ENCODE results near the gene REX1BD.
A peak's percentile ranks its signal among the peaks of the same experiment; 100 is the strongest.

The REX1BD gene

GRCh38 chr19:18593367-18594095 lies 4.9 kb downstream of the REX1BD start:
- no peak overlapping the region for H2AFZ ChIP-seq
- H3K27ac ChIP-seq: no peak overlapping the region
- no peak overlapping the region for H3K4me2 ChIP-seq (ENCODE audit: low read length)
- H3K9ac ChIP-seq: no peak overlapping the region
- H3K27me3 ChIP-seq (ENCODE audit: control insufficient read depth, insufficient read depth, low read length): no peaks in the 10 kb centered on the region
- peaks cover 5% of the 10 kb centered on the region for H3K4me1 ChIP-seq
- no peak overlapping the region for H3K4me3 ChIP-seq (ENCODE audit: low read depth, low read length)
- no peaks in the 10 kb centered on the region for H3K79me2 ChIP-seq
- no peaks in the 10 kb centered on the region for H3K9me3 ChIP-seq (ENCODE audit: control insufficient read depth, low read length)
- H3K36me3 ChIP-seq (ENCODE audit: control insufficient read depth, insufficient read depth, low read length): no peaks in the 10 kb centered on the region
- TF ChIP-seq CTCF (IDR thresholded peaks at IDR 0.05): no peak

DNA sequence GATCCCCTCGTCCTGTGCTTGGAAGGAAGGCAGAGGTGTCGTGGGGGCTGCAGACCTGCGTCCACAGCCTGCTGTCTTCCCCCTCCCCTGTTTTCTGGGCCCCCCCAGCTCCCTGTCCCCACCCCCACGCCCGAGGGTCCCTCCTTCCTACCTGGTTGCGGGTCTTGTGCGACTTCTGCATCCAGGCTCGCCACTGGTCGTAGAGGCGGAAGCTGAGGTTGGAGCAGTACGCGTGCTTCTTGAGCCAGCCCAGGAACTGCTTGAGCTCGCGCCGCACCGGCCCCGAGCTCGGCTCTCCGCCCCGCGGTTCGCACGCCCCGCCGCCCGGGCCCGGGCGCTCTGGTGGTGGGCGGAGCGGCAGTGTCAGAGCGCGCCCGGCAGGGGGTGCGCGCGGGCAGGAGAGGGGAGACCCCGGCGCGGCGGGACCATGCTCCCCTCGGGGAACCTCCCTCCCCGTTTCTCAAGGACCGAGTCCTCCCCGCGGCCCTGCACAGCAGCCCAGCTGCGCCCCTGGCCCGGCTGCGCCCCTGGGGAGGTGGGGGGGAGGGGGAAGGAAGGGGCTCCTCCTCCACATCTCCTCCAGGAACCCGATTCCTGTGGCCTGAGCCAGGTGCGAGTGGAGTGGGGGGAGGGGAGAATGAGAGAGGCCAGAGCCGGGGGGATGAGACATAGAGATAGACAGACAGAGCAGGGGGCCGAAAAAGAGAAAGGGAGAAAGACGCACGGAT lies 5.7 kb downstream of the REX1BD start:
- H2AFZ ChIP-seq: peak overlapping the region; percentile 61
- TF ChIP-seq CTCF (IDR thresholded peaks at IDR 0.05): peak; percentile 88
- no peaks in the 10 kb centered on the region for H3K9me3 ChIP-seq (ENCODE audit: control insufficient read depth, low read length)
- H3K27ac ChIP-seq: no peak overlapping the region
- H3K9ac ChIP-seq: no peak overlapping the region
- peak overlapping the region; percentile 75 for H3K4me2 ChIP-seq (ENCODE audit: low read length)
- peak overlapping the region; percentile 28 for H3K4me3 ChIP-seq (ENCODE audit: low read depth, low read length)
- H3K79me2 ChIP-seq: no peaks in the 10 kb centered on the region
- no peaks in the 10 kb centered on the region for H3K36me3 ChIP-seq (ENCODE audit: control insufficient read depth, insufficient read depth, low read length)
- H3K4me1 ChIP-seq: peaks cover 5% of the 10 kb centered on the region
- no peaks in the 10 kb centered on the region for H3K27me3 ChIP-seq (ENCODE audit: control insufficient read depth, insufficient read depth, low read length)

DNA sequence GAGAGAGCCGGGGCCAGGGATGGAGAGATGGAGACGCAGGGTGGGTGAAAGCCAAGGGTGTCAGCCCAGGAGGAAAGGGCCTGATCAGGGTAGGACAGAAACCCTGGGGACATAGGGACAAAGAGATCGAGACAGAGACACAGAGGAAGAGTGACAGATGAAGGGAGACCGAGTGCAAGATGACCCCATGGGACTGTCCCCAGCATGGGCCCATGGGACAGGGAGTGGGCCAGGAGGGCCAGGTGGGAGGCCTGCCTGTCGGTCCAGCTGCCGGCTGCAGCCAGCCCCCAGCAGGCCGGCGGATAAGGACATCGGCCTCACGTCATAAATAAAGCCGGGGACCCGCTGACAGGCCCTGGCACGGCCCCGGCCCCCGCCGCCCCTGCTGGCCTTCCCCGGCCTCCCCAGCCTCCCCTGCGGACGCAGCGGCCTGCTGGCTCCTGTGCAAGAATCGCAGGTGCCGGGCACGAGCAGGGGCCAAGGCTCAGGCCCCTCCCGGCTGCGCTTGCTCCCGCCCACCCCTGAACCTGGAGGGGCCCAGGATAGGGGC lies 6.3 kb downstream of the REX1BD start:
- no peak for TF ChIP-seq CTCF (IDR thresholded peaks at IDR 0.05)
- H3K4me3 ChIP-seq (ENCODE audit: low read depth, low read length): no peak overlapping the region
- H3K4me2 ChIP-seq (ENCODE audit: low read length): peak overlapping the region; percentile 75
- no peak overlapping the region for H3K9ac ChIP-seq
- no peaks in the 10 kb centered on the region for H3K27me3 ChIP-seq (ENCODE audit: control insufficient read depth, insufficient read depth, low read length)
- peak overlapping the region; percentile 61 for H2AFZ ChIP-seq
- H3K79me2 ChIP-seq: no peaks in the 10 kb centered on the region
- H3K27ac ChIP-seq: no peak overlapping the region
- peaks cover 5% of the 10 kb centered on the region for H3K4me1 ChIP-seq
- H3K36me3 ChIP-seq (ENCODE audit: control insufficient read depth, insufficient read depth, low read length): no peaks in the 10 kb centered on the region
- no peaks in the 10 kb centered on the region for H3K9me3 ChIP-seq (ENCODE audit: control insufficient read depth, low read length)

- Histone ChIP-seq H3K79me2 (no peaks in the 10 kb centered on the region), H3K9ac (no peak overlapping the region), H3K4me2 (ENCODE audit: low read length) (no peak overlapping the region), H3K27ac (no peak overlapping the region), H3K36me3 (ENCODE audit: control insufficient read depth, insufficient read depth, low read length) (no peaks in the 10 kb centered on the region), H3K9me3 (ENCODE audit: control insufficient read depth, low read length) (no peaks in the 10 kb centered on the region), H2AFZ (no peak overlapping the region), H3K4me1 (peaks cover 5% of the 10 kb centered on the region), H3K27me3 (ENCODE audit: control insufficient read depth, insufficient read depth, low read length) (no peaks in the 10 kb centered on the region), H3K4me3 (ENCODE audit: low read depth, low read length) (no peak overlapping the region)
- no peak for TF ChIP-seq CTCF (IDR thresholded peaks at IDR 0.05)
These were observed 6.9 kb downstream of the REX1BD start for GRCh38 chr19:18595475-18595874.
